DMS153 treated with DMSO at 0.1 percent for 48 hours (cell line): Measurements from ENCODE around the gene SPNS2.

Experiments
- DNase-seq: peaks from one replicate; lab custom pipeline; 2025; ENCODE audit not compliant: unreplicated experiment; lab: John Stamatoyannopoulos, UW

The SPNS2 gene

DNA sequence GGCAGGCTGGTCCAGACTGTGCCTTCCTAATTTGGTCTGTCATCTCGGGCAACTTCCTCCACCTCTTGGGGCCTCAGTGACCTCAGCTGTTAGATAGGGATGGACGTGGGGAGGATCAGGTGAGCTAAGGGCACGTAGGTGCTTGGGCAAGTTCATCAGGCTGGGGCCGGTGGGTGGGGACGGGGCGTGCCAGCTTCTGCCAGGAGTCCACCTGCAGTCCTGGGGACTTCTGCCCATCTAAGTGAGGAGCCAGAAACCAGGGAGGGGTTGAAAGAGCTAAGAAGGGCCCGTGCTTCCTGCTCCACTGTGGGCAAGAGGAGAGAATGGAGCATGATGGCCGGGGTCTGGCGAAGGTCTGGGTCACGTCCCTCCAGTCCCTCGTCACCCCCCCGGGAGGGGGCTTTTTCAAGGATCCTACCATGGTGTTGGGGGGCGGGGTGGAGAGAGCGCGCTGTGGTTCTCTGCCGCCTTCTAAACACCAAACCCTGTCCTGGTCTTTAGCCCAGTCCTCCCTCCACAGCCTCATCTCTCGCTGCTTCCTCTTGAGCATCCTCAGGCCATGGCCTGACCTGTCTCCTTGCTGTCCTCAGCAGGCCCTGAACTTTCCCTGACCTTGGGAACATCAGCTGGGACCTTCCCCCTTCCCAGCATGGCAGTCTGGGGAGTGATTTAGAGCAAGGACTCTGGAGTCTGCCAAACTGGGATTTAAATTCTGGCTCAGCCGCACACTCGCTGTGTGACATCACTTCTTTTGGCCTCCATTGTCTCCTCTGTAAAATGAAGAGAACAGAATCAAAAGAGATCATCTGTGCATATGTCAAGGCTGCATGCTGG lies 21.6 kb downstream of the SPNS2 start:
- no peak for DNase-seq

- DNase-seq = no peak
Measured at GRCh38 chr17:4520894-4521600, 22.4 kb downstream of the SPNS2 start.

GRCh38 chr17:4522661-4523060 lies 24.0 kb downstream of the SPNS2 start:
- no peak for DNase-seq

DNA sequence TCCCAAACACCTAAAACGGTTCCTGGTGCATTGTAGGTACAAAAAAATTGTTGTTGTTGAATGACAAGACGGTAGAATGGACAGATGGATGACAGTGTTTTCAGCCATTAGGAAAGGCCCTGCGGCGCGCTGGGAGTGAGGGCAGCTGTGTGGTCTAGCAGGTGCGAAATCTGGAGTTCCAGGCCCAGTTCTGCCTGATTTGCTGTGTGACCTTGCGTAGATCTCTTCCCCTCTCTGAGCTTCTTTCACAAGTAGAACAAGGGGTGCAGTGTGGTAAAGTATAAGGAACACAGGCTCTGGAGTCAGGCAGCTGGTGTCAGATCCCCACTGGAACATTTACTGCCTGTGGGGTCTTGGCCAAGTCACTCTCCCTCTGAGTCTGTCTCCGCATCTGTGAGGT lies 25.3 kb downstream of the SPNS2 start:
- DNase-seq = no peak

DNA sequence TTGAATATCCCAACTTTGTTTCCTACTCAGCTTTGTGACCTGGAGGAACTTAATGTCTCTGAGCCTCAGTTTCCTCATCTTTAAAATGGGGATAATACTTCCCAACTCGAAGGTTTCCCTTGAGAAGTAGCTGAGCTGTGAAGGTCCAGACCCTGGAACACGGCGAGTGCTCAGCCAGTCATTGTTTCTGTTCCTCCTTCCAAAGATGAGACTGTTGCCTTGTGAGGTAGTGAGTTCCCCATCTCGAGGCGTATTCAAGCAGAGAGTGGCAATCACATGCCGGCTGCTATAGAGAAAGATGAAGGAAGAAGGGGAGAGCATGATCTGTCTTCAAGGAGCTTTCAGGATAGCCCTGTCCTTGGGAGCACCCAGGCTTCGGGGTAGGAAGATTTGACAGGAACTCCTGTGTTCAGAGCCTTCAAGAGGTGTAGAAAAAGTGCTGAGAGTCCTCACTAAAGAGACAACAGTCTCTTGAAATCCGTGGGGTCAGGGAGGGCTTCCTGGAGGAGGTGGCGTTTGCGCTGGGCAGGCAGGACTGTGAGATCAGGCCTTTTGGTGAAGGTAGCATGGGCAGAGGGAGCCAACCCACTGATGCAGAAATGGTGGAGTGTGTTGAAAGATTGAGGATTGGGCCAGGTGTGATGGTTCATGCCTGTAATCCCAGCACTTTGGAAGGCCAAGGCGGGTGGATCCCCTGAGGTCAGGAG lies 27.2 kb downstream of the SPNS2 start:
- DNase-seq = no peak

DNA sequence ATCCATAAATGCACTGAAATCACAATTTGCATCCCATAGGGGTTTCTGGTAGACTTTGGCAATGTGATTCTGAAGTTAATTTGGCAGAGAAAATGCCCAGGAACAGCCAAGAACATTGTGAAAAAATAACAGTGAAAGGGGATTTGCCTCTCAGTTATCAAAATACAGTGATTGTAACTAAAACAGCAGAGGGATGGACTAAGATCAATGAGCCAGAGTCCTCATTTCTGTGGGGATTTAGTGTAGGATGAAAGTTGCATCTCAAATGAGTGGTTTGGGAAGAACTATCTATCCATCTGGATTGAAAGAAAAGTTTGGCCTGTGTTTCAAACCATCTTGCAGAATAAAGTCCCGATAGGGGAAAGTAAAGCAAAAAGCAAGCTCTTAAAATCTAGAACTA lies 28.5 kb downstream of the SPNS2 start:
- no peak for DNase-seq

GRCh38 chr17:4527566-4528125 lies 29.0 kb downstream of the SPNS2 start:
- DNase-seq = no peak

GRCh38 chr17:4529533-4530152 lies 31.0 kb downstream of the SPNS2 start:
- DNase-seq = no peak

DNA sequence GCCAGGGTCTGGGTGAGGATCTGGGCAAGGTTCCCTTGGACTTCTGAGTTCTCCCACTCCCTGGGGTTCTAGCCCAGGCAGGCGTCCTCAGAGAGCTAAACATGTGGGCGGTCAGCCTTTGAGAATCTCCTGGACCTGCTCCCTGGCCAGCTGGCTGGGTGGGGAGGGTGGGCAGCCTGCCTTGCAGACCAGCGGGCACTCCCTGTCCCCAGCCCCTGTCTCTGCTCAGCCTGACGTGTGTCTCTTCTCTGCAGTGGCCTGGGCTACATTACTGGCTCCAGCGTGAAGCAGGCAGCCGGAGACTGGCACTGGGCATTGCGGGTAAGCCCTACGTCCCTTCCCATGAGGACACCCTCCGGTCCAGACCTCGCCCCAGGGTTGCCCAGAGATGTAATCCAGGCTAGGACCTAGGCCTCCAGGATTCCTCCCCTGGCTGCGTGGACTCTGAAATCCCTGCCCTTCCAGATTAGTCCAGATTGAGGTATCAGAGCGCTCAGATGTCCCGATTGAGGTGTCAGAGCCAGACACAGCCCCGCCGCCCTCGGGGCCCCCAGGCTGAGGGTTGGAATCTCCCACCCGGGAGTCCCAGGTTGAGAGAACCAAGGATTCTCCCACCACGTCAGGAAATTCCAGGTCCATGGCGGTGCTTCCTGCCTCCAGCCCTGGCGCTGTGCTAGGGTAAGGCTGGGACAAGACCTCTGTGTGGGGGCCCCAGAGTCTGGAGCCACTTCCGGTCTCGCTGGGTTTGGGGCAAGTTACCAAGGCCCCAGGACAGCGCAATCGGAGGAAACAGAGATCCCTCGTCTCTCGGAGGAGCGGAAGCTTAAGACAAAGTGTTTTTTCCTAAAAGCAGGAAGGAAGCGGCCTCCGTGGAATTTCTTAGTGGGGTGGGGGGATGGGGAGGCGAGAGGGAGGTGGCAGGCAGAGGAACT lies 32.4 kb downstream of the SPNS2 start:
- DNase-seq = no peak

DNA sequence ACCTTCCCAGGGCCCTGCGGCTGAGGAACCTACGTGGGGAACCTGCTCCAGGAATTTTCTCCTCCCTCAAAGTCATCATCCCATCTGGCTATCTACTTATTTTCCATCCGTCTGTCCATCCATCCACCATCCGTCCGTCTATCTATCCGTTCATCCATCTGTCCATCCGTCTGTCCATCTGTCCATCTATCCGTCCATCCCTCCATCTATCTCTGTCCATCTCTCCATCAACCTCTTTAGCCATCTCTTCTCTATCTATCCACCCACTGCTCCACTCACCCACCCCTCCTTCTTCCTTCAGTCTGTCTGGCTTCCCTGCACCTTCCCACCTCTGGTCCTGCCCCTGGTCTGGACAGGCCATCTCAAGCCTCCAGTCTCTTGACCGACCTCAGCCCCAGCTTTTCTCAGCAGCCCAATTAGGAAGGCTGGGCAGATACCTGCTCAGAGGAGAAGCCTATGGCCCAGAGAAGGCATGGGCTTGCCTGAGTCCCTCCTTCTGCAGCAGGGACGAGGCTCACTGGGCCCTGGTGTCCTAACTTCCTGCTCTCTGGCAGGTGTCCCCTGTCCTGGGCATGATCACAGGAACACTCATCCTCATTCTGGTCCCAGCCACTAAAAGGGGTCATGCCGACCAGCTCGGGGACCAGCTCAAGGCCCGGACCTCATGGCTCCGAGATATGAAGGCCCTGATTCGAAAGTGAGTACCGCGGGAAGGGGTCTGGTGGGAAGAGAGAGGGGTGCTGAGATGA lies 33.5 kb downstream of the SPNS2 start:
- no peak for DNase-seq

DNA sequence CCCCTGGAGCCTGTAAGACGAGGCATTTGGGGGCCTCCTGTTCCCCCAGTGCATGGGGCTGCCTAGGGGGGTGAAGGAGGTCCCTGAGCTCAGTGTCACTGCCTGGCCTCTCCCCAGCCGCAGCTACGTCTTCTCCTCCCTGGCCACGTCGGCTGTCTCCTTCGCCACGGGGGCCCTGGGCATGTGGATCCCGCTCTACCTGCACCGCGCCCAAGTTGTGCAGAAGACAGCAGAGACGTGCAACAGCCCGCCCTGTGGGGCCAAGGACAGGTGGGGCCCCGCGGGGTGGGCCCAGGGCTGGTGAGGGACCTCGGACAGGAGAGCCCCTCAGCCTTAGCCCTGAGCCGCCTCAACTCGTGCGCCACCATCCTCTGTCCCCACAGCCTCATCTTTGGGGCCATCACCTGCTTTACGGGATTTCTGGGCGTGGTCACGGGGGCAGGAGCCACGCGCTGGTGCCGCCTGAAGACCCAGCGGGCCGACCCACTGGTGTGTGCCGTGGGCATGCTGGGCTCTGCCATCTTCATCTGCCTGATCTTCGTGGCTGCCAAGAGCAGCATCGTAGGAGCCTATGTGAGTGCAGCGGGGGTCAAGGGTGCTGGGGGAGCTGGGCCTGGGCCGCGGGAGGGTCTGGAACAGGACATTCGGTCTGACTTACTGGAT lies 34.3 kb downstream of the SPNS2 start:
- no peak for DNase-seq

DNA sequence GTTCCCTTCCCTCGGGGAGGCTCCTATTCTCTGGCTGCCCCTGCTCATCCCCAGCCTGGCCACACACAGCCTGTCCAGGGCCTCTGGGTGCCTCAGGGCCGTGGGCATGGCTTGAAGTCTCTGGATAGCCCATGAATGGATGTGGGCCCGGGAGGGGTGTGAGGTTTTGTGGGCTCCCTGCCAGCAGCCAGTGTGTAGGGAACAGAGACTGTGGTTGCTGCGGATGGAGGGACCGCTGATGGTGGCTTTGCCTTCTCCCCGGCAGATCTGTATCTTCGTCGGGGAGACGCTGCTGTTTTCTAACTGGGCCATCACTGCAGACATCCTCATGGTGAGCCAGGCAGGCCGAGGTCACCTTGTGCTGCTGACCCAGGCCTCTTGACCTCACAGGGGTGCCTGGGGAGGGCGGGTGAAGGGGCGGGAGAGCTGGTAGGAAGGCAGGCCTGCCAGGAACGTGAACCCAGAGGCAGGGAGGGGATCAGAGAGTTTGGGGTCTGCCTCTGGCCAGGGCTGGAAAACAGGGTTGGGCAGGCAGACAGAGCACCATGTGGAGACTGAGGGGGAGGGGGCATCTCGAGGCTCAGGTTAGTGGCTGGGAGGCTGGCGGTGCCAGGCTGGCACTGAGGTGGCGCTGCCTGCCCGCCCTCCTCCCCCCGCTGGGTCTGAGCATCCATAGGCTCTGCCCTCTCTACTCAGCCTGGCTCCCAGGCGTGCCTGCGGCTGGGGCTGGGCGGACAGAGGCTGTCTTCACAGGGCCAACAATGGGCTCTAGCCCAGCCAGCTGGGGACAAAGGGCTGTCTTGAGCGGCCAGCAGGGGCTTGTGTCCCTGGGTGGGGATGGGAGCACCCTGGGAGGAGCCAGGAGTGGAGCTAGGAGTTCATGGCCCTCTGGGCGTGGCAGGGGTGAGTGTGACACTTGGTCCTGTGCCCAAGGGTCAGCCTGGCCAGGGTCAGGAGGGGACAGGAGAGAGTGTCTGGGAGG lies 35.1 kb downstream of the SPNS2 start:
- no peak for DNase-seq

GRCh38 chr17:4534515-4534914 lies 35.8 kb downstream of the SPNS2 start:
- DNase-seq = no peak

DNA sequence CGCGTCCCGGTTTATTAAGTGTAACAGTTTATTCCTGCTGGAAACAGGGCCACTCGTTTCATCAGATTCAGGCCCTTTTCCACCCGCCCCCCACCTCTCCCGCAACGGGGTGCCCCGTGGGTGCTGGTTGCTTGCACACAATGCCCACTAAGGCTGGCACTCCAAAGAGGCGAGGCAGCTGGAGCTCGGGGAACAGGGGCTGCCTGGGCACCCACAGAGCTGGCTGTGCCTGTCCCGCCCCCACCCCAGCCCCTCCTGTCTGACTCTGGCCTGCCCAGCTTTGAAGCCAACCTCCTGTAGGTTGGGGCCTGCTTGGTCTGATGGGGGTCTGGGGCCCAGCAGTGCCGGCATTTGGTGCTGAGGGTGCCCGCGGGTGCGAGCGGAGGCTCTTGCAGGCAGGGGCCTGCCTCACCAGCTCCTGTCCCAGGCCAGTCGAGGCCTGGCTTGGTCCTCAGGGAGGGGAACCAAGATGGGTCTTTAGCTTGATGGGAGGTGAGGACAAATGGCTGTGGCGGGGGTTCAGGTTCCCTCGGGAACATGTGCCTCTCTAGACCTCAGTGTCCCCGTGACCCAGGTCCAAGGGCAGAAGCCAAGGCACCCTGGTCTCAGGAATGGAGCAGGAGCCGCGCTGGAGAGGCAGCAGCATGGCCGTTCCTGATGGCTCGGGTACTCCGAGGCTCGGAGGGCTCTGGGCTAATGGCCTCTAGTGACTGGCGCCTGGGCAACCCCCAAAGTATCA lies 36.4 kb downstream of the SPNS2 start:
- no peak for DNase-seq

DNA sequence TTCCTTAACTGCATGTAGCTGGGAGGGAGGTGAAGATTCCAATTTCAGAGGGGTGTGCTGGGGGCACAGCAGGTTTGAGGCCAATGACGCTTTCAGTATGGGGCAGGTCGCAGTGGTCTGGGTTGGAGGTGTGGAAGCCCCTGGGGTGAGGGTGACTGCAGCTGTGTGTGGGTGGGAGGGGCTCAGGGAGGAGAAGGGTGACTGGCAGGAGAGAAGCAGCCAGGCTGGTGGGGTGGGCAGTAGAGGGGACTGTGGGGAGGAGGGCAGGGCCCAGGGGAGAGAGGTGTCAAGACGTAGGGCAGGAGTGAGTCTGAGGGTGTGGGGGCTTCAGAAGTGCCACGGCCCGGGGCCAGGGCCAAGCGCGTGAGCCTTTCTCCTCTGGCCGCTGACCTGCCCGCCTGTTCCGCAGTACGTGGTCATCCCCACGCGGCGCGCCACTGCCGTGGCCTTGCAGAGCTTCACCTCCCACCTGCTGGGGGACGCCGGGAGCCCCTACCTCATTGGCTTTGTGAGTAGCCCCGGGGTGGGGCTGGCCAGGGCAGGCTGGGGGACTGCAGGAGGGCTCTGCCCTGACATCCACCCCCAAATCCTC lies 37.1 kb downstream of the SPNS2 start:
- DNase-seq = no peak

DNA sequence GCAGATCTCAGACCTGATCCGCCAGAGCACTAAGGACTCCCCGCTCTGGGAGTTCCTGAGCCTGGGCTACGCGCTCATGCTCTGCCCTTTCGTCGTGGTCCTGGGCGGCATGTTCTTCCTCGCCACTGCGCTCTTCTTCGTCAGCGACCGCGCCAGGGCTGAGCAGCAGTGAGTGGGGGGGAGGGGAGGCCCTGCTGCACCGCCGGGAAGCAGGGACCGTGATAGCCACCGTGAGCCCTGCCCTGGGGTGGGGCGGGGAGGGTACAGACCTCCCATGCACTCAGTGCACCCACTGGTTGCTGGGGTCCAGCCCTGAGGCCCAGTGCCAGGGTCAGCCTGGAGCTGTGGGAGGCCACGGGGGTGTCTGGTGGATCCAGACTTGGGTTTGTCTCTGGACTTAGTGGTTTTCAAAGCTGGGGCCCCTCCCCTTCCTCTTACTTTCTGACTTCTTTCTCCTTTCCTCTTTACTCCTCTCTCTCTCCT lies 37.6 kb downstream of the SPNS2 start:
- no peak for DNase-seq
